ENCODE results near the gene ITGA11.

ITGA11 gene

DNA sequence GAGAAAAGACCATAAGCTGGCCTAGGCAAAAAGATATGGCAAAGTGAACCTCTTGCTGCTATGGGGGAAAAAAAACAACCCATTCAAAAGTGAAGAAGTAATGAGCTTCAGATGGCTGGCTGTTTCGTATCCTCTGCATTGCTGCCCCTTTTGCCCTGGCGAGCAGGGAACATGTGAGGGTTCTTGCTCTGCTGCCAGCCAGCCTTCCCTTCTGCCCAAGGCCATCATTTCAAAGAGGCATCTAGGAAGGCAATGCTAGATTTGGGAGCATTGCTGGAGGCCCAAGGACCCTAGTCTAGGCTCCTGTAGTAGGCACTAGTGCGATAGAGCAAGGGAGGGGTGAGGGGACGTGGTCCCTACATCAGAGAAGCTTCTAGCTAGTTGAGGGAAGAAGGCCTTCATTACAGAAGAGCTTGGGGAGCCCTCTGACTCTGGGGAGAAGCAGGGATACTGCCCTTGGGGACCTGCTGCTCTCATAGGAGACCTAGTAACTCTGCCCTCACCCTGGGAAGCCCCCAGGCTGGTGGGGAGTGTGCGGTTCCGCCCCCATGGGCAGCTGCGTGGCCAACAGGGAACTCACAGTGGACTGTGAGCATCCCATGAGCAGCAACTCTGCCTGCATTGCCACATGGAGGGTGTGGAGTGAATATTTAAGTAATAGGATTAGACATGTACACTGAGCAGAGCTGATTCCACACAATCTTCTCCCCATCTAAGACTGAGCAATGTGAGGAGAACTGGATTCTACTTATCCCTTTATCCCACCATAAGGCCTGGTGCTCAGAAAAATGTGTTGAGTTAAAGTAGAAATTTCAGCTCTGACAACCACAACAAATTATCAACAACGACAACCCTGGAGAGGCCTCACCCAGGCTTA, 21.3 kb downstream of the ITGA11 start:
- no peaks in the 10 kb centered on the region for H3K36me3 ChIP-seq (ENCODE audit: control insufficient read depth in 2 of 2, insufficient read depth in 2 of 2, low read length in 2 of 2)
- H3K9me3 ChIP-seq (ENCODE audit: control insufficient read depth in 2 of 2, low read length in 2 of 2), result no peaks in the 10 kb centered on the region
- H3K4me1 ChIP-seq (ENCODE audit: control insufficient read depth, insufficient read depth, low read length), result no peaks in the 10 kb centered on the region
- no peak overlapping the region for H3K27ac ChIP-seq (ENCODE audit: low read length)
- H3K27me3 ChIP-seq (ENCODE audit: control insufficient read depth in 1 of 2, insufficient read depth in 2 of 2, low read length in 2 of 2), result peaks cover 0 to 5% of the 10 kb centered on the region in 2 donors
- no peak overlapping the region for H3K9ac ChIP-seq (ENCODE audit: low read length in 2 of 2)
- H3K4me3 ChIP-seq (ENCODE audit: low read length in 2 of 2), result no peak overlapping the region

DNA sequence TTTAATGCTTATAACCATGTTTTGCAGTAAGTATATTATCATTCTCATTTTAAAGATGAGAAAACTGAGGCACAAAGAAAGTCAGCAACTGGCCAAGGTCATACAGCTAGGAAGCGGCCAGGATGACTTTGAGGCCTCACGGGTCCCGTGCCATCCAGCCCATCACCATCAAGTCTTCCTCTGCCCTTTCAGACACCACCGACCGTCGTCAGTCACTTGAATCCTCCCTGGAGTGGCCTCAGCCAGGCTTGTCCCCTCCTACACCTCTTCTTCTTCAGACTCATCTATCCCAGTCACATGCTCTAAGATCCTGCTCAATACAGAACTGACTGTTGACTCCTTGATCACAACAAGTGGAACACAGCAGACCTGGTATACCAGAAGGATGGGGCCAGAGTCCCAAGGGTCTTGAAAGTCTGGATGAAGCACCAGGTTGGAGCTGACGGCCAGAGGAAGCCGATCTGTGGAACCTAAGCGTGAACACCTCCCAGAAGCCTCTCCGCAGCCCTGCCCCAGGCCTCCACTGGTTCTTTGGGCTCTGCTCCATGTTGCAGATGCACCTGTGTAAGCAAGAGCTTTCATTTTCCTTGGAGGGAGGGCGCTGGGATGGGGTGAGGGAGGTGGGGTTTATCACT, 22.1 kb downstream of the ITGA11 start:
- Histone ChIP-seq H3K4me1 (ENCODE audit: control insufficient read depth, insufficient read depth, low read length) (no peaks in the 10 kb centered on the region), H3K36me3 (ENCODE audit: control insufficient read depth in 2 of 2, insufficient read depth in 2 of 2, low read length in 2 of 2) (no peaks in the 10 kb centered on the region), H3K27ac (ENCODE audit: low read length) (no peak overlapping the region), H3K9ac (ENCODE audit: low read length in 2 of 2) (no peak overlapping the region), H3K27me3 (ENCODE audit: control insufficient read depth in 1 of 2, insufficient read depth in 2 of 2, low read length in 2 of 2) (peaks cover 0 to 5% of the 10 kb centered on the region in 2 donors), H3K9me3 (ENCODE audit: control insufficient read depth in 2 of 2, low read length in 2 of 2) (no peaks in the 10 kb centered on the region), H3K4me3 (ENCODE audit: low read length in 2 of 2) (no peak overlapping the region)

DNA sequence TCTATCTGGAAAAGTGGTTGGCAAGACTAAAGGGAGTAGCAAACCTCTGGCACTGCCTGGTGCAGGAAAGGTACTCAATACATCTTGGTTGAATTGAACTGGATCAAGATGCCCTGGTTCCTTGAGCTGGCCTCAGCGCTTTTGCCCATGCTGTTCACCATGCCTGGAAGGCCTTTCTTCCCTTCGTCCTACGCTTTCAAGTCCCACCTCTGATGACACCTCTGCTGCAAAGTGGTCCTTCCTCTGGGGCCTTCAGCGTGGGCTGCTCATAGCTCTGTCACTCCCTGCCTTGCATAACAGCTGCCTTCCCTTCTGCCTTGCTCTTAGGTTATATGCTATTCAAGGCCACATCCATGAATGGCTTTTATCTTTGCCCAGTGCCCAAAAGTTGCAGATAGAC, 23.0 kb downstream of the ITGA11 start:
- peaks cover 0 to 5% of the 10 kb centered on the region in 2 donors for H3K27me3 ChIP-seq (ENCODE audit: control insufficient read depth in 1 of 2, insufficient read depth in 2 of 2, low read length in 2 of 2)
- H3K27ac ChIP-seq (ENCODE audit: low read length), result no peak overlapping the region
- no peak overlapping the region for H3K4me3 ChIP-seq (ENCODE audit: low read length in 2 of 2)
- no peaks in the 10 kb centered on the region for H3K4me1 ChIP-seq (ENCODE audit: control insufficient read depth, insufficient read depth, low read length)
- H3K9ac ChIP-seq (ENCODE audit: low read length in 2 of 2), result no peak overlapping the region
- no peaks in the 10 kb centered on the region for H3K9me3 ChIP-seq (ENCODE audit: control insufficient read depth in 2 of 2, low read length in 2 of 2)
- no peaks in the 10 kb centered on the region for H3K36me3 ChIP-seq (ENCODE audit: control insufficient read depth in 2 of 2, insufficient read depth in 2 of 2, low read length in 2 of 2)

DNA sequence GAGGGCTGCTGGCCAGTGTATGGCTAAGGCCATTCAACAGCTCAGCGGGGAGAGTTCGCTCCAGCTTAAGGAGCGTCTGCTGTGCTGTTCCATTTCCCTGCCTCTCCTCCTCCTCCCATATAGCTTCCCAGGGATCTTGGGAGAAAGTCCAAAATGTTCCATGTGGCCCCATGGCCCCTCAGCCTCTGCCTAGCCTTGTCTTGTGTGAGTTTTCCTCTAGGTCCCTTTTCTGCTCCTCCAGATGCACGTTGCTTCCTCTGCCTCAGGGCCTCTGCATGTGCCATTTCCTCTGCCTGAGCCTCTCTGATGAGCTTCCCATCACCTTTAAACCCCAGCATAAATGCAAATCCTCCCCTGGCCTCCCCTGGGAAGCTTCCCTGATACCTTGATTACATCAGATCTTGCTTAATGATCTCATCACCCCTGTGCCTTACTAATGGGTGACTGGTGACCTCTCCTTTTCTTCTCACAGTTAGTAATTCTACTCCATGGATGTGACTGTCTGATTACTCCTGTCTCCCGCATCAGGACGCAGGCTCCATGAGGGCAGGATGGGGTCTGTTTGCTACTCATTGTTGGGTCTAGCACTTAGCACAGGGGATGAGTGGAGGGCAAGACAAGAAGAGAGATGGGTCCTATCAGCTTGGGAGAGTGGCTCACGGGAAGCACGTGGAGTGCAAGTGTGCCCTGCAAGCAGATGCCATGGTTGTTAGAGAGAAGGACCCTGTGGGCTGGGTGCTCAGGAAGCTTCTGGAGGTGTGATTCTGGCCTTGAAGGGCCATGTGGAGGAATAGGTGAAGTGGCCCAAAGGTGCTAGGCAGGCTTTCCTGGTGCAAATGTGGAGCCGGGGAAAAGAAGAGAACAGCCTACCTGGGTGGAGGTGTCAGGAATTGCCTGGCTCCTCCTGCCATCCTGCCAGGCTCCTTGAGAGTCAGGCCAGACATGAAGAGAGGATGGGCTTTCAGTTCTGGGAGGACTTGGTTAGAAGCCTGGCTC, 23.8 kb downstream of the ITGA11 start:
- no peaks in the 10 kb centered on the region for H3K4me1 ChIP-seq (ENCODE audit: control insufficient read depth, insufficient read depth, low read length)
- H3K9ac ChIP-seq (ENCODE audit: low read length in 2 of 2), result no peak overlapping the region
- H3K9me3 ChIP-seq (ENCODE audit: control insufficient read depth in 2 of 2, low read length in 2 of 2), result peaks cover 0 to under 1% of the 10 kb centered on the region in 2 donors
- H3K27me3 ChIP-seq (ENCODE audit: control insufficient read depth in 1 of 2, insufficient read depth in 2 of 2, low read length in 2 of 2), result peaks cover 0 to 5% of the 10 kb centered on the region in 2 donors
- no peak overlapping the region for H3K4me3 ChIP-seq (ENCODE audit: low read length in 2 of 2)
- no peak overlapping the region for H3K27ac ChIP-seq (ENCODE audit: low read length)
- H3K36me3 ChIP-seq (ENCODE audit: control insufficient read depth in 2 of 2, insufficient read depth in 2 of 2, low read length in 2 of 2), result no peaks in the 10 kb centered on the region

- Histone ChIP-seq H3K9ac (ENCODE audit: low read length in 2 of 2) (no peak overlapping the region), H3K27ac (ENCODE audit: low read length) (no peak overlapping the region), H3K36me3 (ENCODE audit: control insufficient read depth in 2 of 2, insufficient read depth in 2 of 2, low read length in 2 of 2) (no peaks in the 10 kb centered on the region), H3K4me3 (ENCODE audit: low read length in 2 of 2) (no peak overlapping the region), H3K27me3 (ENCODE audit: control insufficient read depth in 1 of 2, insufficient read depth in 2 of 2, low read length in 2 of 2) (peaks cover 0 to 5% of the 10 kb centered on the region in 2 donors), H3K9me3 (ENCODE audit: control insufficient read depth in 2 of 2, low read length in 2 of 2) (peaks cover 0 to 4% of the 10 kb centered on the region in 2 donors), H3K4me1 (ENCODE audit: control insufficient read depth, insufficient read depth, low read length) (no peaks in the 10 kb centered on the region)
These were observed 24.6 kb downstream of the ITGA11 start for GRCh38 chr15:68407141-68407885.

- no peak overlapping the region for H3K4me3 ChIP-seq (ENCODE audit: low read length in 2 of 2)
- no peaks in the 10 kb centered on the region for H3K36me3 ChIP-seq (ENCODE audit: control insufficient read depth in 2 of 2, insufficient read depth in 2 of 2, low read length in 2 of 2)
- H3K27me3 ChIP-seq (ENCODE audit: control insufficient read depth in 1 of 2, insufficient read depth in 2 of 2, low read length in 2 of 2), result peaks cover 0 to 5% of the 10 kb centered on the region in 2 donors
- H3K4me1 ChIP-seq (ENCODE audit: control insufficient read depth, insufficient read depth, low read length), result no peaks in the 10 kb centered on the region
- H3K27ac ChIP-seq (ENCODE audit: low read length), result no peak overlapping the region
- H3K9ac ChIP-seq (ENCODE audit: low read length in 2 of 2), result no peak overlapping the region
- H3K9me3 ChIP-seq (ENCODE audit: control insufficient read depth in 2 of 2, low read length in 2 of 2), result peaks cover 0 to 4% of the 10 kb centered on the region in 2 donors
These were observed 26.3 kb downstream of the ITGA11 start for GRCh38 chr15:68405378-68406250.

- H3K4me3 ChIP-seq (ENCODE audit: low read length in 2 of 2), result no peak overlapping the region
- H3K27me3 ChIP-seq (ENCODE audit: control insufficient read depth in 1 of 2, insufficient read depth in 2 of 2, low read length in 2 of 2), result peaks cover 0 to 4% of the 10 kb centered on the region in 2 donors
- H3K4me1 ChIP-seq (ENCODE audit: control insufficient read depth, insufficient read depth, low read length), result no peaks in the 10 kb centered on the region
- no peak overlapping the region for H3K9ac ChIP-seq (ENCODE audit: low read length in 2 of 2)
- H3K27ac ChIP-seq (ENCODE audit: low read length), result no peak overlapping the region
- peaks cover 0 to 4% of the 10 kb centered on the region in 2 donors for H3K9me3 ChIP-seq (ENCODE audit: control insufficient read depth in 2 of 2, low read length in 2 of 2)
- H3K36me3 ChIP-seq (ENCODE audit: control insufficient read depth in 2 of 2, insufficient read depth in 2 of 2, low read length in 2 of 2), result no peaks in the 10 kb centered on the region
These were observed 27.7 kb downstream of the ITGA11 start for GRCh38 chr15:68404056-68404798.

DNA sequence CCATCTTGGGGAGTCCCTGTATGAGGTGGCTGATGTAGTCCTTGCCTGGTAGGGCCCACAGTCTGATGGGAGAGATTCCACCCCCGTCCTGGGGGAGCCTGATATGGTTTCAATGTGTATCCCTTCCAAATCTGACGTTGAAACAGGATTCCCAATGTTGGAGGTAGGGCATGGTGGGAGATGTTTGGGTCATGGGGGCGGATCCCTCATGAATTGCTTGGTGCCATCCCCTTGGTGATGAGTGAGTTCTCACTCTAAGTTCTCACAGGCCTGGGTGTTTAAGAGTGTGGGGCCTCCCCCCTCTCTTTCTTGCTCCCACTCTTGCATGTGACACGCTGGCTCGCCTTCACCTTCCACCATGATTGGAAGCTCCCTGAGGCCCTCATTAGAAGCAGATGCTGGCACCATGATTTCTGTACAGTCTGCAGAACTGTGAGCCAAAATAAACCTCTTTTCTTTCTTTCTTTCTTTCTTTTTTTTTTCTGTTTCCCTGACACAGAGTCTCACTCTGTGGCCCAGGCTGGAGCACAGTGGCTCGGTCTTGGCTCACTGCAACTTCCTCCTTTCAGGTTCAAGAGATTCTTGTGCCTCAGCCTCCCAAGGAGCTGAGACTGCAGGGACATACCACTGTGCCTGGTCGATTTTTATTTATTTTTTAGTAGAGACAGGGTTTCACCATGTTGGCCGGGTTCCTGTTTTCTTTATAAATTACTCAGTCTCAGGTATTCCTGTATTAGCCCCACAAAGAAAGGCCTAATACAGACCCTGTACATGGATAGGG, 28.6 kb downstream of the ITGA11 start:
- Histone ChIP-seq H3K4me3 (ENCODE audit: low read length in 2 of 2) (no peak overlapping the region), H3K9me3 (ENCODE audit: control insufficient read depth in 2 of 2, low read length in 2 of 2) (peaks cover 0 to 4% of the 10 kb centered on the region in 2 donors), H3K27ac (ENCODE audit: low read length) (no peak overlapping the region), H3K9ac (ENCODE audit: low read length in 2 of 2) (no peak overlapping the region), H3K36me3 (ENCODE audit: control insufficient read depth in 2 of 2, insufficient read depth in 2 of 2, low read length in 2 of 2) (no peaks in the 10 kb centered on the region), H3K27me3 (ENCODE audit: control insufficient read depth in 1 of 2, insufficient read depth in 2 of 2, low read length in 2 of 2) (peaks cover 0 to 4% of the 10 kb centered on the region in 2 donors), H3K4me1 (ENCODE audit: control insufficient read depth, insufficient read depth, low read length) (no peaks in the 10 kb centered on the region)
